GM18867 (cell line): ENCODE measurements around the gene OXNAD1.

Source experiments
- ATAC-seq: cut with Tn5 transposase; IDR thresholded peaks from one replicate; pipeline ENCODE4 v1.9.1; 2021; ENCODE audit warnings: mild to moderate bottlenecking, moderate library complexity; ENCODE audit not compliant: unreplicated experiment

Gene OXNAD1

DNA sequence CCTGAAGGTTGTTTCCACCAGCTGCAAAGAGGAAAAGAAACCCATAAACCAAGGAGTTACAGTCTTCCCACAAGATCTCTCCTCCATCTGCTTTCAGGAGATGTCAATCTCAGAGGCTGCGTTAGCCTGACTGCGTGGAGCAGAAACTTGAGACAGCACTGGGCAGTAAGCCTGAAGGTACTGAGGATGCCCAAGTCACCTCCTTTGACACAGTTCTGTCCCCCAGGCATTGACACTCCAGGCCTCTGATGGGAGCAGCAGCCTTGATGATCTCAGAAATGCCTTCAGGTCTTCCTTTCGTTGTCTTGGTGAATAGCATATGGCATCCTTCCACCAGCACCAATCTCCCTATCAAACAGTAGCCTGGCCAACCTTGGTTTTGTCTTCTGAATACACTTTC lies 89.3 kb downstream of the OXNAD1 start:
- no peak for ATAC-seq
